Erythroblast (primary cell): ENCODE data around the gene PTPRC.

Source experiments
- GATA1 ChIP-seq: IDR thresholded peaks from 2 replicates; pipeline ENCODE4 v1.6.1; 2011; ENCODE audit warnings: low read depth, mild to moderate bottlenecking, control low read depth, low read length, moderate library complexity
- POLR2A ChIP-seq: IDR thresholded peaks from 2 replicates; pipeline ENCODE4 v1.6.1; 2011; ENCODE audit warnings: mild to moderate bottlenecking, low read length

DNA sequence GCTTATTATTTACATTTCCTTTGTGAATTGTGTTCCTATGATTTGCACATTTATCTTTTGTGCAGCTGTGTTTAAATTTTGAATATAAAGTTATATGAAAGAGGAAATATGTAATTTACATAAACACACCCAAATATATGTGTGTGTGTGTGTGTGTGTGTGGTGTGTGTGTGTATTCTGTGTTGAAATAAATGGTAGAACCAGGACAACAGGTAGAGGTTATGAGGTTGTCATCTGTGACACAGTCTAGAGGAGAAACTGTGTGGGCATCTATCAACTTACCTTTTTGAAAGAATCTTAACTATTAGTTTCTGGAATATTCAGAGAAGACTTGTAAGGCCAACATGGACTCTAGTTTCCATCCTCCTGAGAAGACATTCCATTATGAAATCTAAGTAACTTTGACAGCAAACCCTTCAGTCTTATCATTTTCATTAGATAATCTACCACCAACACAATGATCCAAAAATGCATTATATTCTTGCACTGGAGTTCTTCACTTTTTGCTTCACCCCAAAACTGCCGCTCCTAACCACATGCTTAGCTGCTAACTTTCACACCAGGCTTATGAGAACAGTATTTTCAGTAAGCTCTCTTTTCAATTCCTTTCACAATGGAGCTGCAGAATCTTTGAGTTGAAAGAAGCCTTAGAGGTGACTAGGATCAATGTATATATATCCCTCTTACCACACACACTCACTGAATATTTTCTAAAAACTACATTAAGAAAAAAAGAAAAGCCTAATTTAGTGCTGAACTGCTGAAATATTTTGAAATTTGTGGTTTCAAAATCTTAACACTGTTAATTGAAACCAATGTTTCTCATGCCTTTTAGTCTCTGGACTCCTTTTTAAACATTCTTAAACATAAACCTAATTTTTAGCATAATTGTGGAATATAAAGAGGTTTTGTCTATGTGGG lies 21.8 kb downstream of the PTPRC start:
- TF ChIP-seq POLR2A (no peak), GATA1 (no peak)
